Mesenchymal stem cell (in vitro differentiated cells and primary cell): ENCODE results near the gene IFI44L.

Experiments used
- DNase-seq: peaks from one replicate; pipeline ENCODE4 v3.0.0-alpha.2; 2013
- H2AFZ ChIP-seq: one replicate; pipeline ENCODE4 v1.6.1; 2013; ENCODE audit warnings: low read depth, mild to moderate bottlenecking, control low read depth, inconsistent platforms, low read length, moderate library complexity
- H2AK5ac ChIP-seq: 2 replicates; pipeline ENCODE4 v1.6.1; 2013; ENCODE audit warnings: low read length, moderate library complexity, mild to moderate bottlenecking, inconsistent platforms; ENCODE audit not compliant: severe bottlenecking
- H2BK120ac ChIP-seq: one replicate; pipeline ENCODE4 v1.6.1; 2013; ENCODE audit warnings: low read depth, mild to moderate bottlenecking, inconsistent platforms, low read length, moderate library complexity
- H2BK12ac ChIP-seq, 2 experiments: one replicate each; pipeline ENCODE4 v1.6.1; 2013; ENCODE audit warnings: inconsistent platforms in 2 of 2, low read length in 2 of 2, mild to moderate bottlenecking in 2 of 2, moderate library complexity in 2 of 2, control low read depth in 1 of 2
- H2BK15ac ChIP-seq: one replicate; pipeline ENCODE4 v1.6.1; 2013; ENCODE audit warnings: mild to moderate bottlenecking, low read depth, inconsistent platforms; ENCODE audit not compliant: poor library complexity, severe bottlenecking
- H2BK5ac ChIP-seq: 2 replicates; pipeline ENCODE4 v1.6.1; 2013; ENCODE audit warnings: low read depth, mild to moderate bottlenecking, low read length, control low read depth, inconsistent platforms; ENCODE audit not compliant: poor library complexity, severe bottlenecking
- H3K14ac ChIP-seq, 2 experiments: one replicate each; pipeline ENCODE4 v1.6.1; 2013; ENCODE audit warnings: inconsistent platforms in 2 of 2, low read length in 2 of 2, control low read depth in 1 of 2, mild to moderate bottlenecking in 1 of 2, moderate library complexity in 1 of 2
- H3K18ac ChIP-seq, 2 experiments: one replicate each; pipeline ENCODE4 v1.6.1; 2013; ENCODE audit warnings: inconsistent platforms in 2 of 2, low read length in 2 of 2, control low read depth in 1 of 2, low read depth in 1 of 2, mild to moderate bottlenecking in 1 of 2
- H3K23ac ChIP-seq, 2 experiments: one replicate each; pipeline ENCODE4 v1.6.1; 2013; ENCODE audit warnings: inconsistent platforms in 2 of 2, low read length in 2 of 2, mild to moderate bottlenecking in 2 of 2, moderate library complexity in 2 of 2, control low read depth in 1 of 2
- H3K27ac ChIP-seq: 2 replicates; pipeline ENCODE4 v1.5.1; 2013; ENCODE audit warnings: mild to moderate bottlenecking, moderate library complexity, low read length, control low read depth, inconsistent platforms; ENCODE audit not compliant: poor library complexity, severe bottlenecking
- H3K27me3 ChIP-seq, 2 experiments: 2 replicates each; pipeline versions ENCODE4 v1.6.1 to v1.7.0; 2013; ENCODE audit warnings: low read length in 2 of 2, mild to moderate bottlenecking in 2 of 2, moderate library complexity in 2 of 2, control low read depth in 1 of 2, inconsistent platforms in 1 of 2; ENCODE audit not compliant: control insufficient read depth in 1 of 2, insufficient read depth in 1 of 2
- H3K36me3 ChIP-seq, 2 experiments: 2 replicates each; pipeline versions ENCODE4 v1.6.1 to v1.7.0; 2013; ENCODE audit warnings: low read length in 2 of 2, control low read depth in 1 of 2, inconsistent platforms in 1 of 2, low read depth in 1 of 2, mild to moderate bottlenecking in 1 of 2; ENCODE audit not compliant: insufficient read depth in 2 of 2, control insufficient read depth in 1 of 2
- H3K4ac ChIP-seq, 2 experiments: one replicate each; pipeline ENCODE4 v1.6.1; 2013; ENCODE audit warnings: inconsistent platforms in 2 of 2, low read length in 2 of 2, mild to moderate bottlenecking in 2 of 2, moderate library complexity in 2 of 2, control low read depth in 1 of 2, low read depth in 1 of 2
- H3K4me1 ChIP-seq: 2 replicates; pipeline ENCODE4 v1.6.1; 2013; ENCODE audit warnings: low read depth, low read length, control low read depth; ENCODE audit not compliant: control insufficient read depth, insufficient read depth
- H3K4me2 ChIP-seq: 2 replicates; pipeline ENCODE4 v1.6.1; 2013; ENCODE audit warnings: low read length, mild to moderate bottlenecking, inconsistent platforms; ENCODE audit not compliant: poor library complexity, severe bottlenecking
- H3K4me3 ChIP-seq, 2 experiments: 2 replicates each; pipeline versions ENCODE4 v1.5.1 to v1.7.0; 2013; ENCODE audit warnings: low read length in 2 of 2, mild to moderate bottlenecking in 2 of 2, control low read depth in 1 of 2, low read depth in 1 of 2; ENCODE audit not compliant: insufficient read depth in 1 of 2
- H3K79me1 ChIP-seq: replicated peaks from 2 replicates; pipeline ENCODE4 v1.6.1; 2013; ENCODE audit warnings: mild to moderate bottlenecking, control low read depth, low read length, inconsistent platforms; ENCODE audit not compliant: poor library complexity, severe bottlenecking
- H3K9ac ChIP-seq: 2 replicates; pipeline ENCODE4 v1.7.0; 2013; ENCODE audit warnings: mild to moderate bottlenecking, low read length, moderate library complexity
- H3K9me3 ChIP-seq: 2 replicates; pipeline ENCODE4 v1.7.0; 2013; ENCODE audit warnings: mild to moderate bottlenecking, low read length; ENCODE audit not compliant: control insufficient read depth
- H4K8ac ChIP-seq: one replicate; pipeline ENCODE4 v1.6.1; 2013; ENCODE audit warnings: inconsistent platforms, mild to moderate bottlenecking, low read length, moderate library complexity
- H4K91ac ChIP-seq: one replicate; pipeline ENCODE4 v1.6.1; 2013; ENCODE audit warnings: mild to moderate bottlenecking, low read length, inconsistent platforms
- WGBS: methylation state at CpG from one replicate; pipeline ENCODE4 v1.1.7; 2013; ENCODE audit warnings: mixed read lengths; 5-methylcytosine and 5-hydroxymethylcytosine counted together

The IFI44L gene

DNA sequence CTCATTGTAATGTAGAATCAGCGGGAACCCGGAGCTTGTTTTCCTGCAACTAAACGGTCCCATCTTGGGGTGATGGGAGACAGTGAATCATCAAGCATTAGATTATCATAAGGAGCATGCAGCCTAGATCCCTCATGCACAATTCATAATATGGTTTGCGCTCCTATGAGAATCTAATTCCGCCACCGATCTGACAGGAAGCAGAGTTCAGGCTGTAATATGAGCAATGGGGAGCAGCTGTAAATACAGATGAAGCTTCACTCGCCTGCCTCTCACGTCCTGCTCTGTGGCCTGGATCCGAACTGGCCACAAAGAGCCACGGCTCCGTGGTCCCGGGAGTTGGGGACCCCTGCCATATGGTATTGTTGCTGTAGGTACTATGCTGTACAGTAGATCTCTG is 31.0 kb downstream of the IFI44L start:
- Histone ChIP-seq H4K91ac (no peak overlapping the region), H3K27me3 (no peaks in the 10 kb centered on the region), H2BK15ac (no peak overlapping the region), H3K4me1 (no peaks in the 10 kb centered on the region), H3K9ac (peak overlapping the region; percentile 95), H3K9me3 (no peaks in the 10 kb centered on the region), H3K18ac (no peak overlapping the region), H3K79me1 (no peaks in the 10 kb centered on the region), H2BK5ac (no peak overlapping the region), H2BK12ac (no peak overlapping the region), H2BK120ac (no peak overlapping the region), H2AK5ac (no peak overlapping the region), H2AFZ (no peak overlapping the region), H3K4me3 (peak overlapping the region in 1 of 2 experiments; percentile 83), H3K36me3 (peaks cover 0 to 25% of the 10 kb centered on the region in 2 experiments), H3K23ac (no peak overlapping the region), H4K8ac (no peak overlapping the region), H3K14ac (no peak overlapping the region), H3K27ac (no peak overlapping the region), H3K4me2 (no peak overlapping the region), H3K4ac (no peak overlapping the region)
- WGBS = 93% methylated on average over 10 of the region's 12 CpGs
- no peak for DNase-seq

DNA sequence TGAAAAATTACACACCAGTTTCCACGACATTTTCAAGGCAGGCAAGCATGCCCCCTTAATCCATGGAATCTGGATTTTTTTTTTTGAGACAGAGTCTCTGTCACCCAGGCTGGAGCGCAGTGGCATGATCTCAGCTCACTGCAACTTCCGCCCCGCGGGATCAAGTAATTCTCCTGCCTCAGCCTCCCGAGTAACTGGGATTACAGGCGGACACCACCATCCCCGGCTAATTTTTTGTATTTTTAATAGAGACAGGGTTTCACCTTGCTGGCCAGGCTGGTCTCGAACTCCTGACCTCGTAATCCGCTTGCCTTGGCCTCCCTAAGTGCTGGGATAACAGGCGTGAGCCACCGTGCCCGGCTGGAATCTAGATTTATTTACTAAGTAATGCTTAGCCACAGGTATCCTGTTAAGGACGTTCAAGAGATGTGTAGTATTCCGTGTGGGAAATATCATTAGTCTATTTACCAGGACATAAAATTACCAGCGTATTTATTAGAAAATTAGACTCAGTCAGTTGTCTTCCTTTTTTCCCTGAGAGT is 31.8 kb downstream of the IFI44L start:
- WGBS = 87% methylated on average over 12 of the region's 17 CpGs
- Histone ChIP-seq H3K4me2 (no peak overlapping the region), H3K4me1 (no peaks in the 10 kb centered on the region), H4K8ac (no peak overlapping the region), H3K27me3 (no peaks in the 10 kb centered on the region), H3K4ac (no peak overlapping the region), H3K23ac (no peak overlapping the region), H3K36me3 (peaks cover 0 to 34% of the 10 kb centered on the region in 2 experiments), H3K27ac (no peak overlapping the region), H2AK5ac (no peak overlapping the region), H2BK12ac (no peak overlapping the region), H2BK5ac (no peak overlapping the region), H2BK15ac (no peak overlapping the region), H3K9me3 (no peaks in the 10 kb centered on the region), H3K18ac (no peak overlapping the region), H2BK120ac (no peak overlapping the region), H3K9ac (peak overlapping the region; percentile 95), H2AFZ (no peak overlapping the region), H4K91ac (no peak overlapping the region), H3K4me3 (peak overlapping the region in 1 of 2 experiments; percentile 83), H3K79me1 (no peaks in the 10 kb centered on the region), H3K14ac (no peak overlapping the region)
- no peak for DNase-seq

- no peak overlapping the region for H2BK120ac ChIP-seq
- H3K9ac ChIP-seq = no peak overlapping the region
- H3K27me3 ChIP-seq = no peaks in the 10 kb centered on the region
- no peak overlapping the region for H3K27ac ChIP-seq
- no peaks in the 10 kb centered on the region for H3K4me1 ChIP-seq
- peaks cover 0 to 100% of the 10 kb centered on the region in 2 experiments for H3K36me3 ChIP-seq
- H2AFZ ChIP-seq = no peak overlapping the region
- H4K91ac ChIP-seq = no peak overlapping the region
- H2BK12ac ChIP-seq = no peak overlapping the region
- WGBS = 87% methylated on average over 1 of the region's 1 CpG
- no peak overlapping the region for H3K4ac ChIP-seq
- DNase-seq = no peak
- no peaks in the 10 kb centered on the region for H3K79me1 ChIP-seq
- no peak overlapping the region for H3K14ac ChIP-seq
- no peak overlapping the region for H2BK5ac ChIP-seq
- H3K4me2 ChIP-seq = no peak overlapping the region
- H3K4me3 ChIP-seq = no peak overlapping the region
- no peaks in the 10 kb centered on the region for H3K9me3 ChIP-seq
- no peak overlapping the region for H2BK15ac ChIP-seq
- no peak overlapping the region for H2AK5ac ChIP-seq
- H4K8ac ChIP-seq = no peak overlapping the region
- H3K18ac ChIP-seq = no peak overlapping the region
- no peak overlapping the region for H3K23ac ChIP-seq
These were observed 38.7 kb downstream of the IFI44L start for GRCh38 chr1:78658901-78659300.

DNA sequence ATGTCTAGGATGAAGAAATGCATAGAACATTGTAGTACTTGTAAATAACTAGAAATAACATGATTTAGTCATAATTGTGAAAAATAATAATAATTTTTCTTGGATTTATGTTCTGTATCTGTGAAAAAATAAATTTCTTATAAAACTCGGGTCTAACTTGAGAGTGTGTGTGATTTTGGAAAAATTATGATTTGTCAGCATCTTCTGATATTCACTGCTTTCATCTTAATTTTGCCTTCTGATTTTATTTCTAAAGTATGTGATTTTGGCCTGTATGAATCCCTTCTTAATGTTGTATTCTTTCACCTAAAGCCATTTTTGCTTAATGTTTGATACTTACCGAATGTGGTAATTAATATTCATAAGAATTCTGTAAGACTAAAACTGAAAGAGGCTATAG is 43.7 kb downstream of the IFI44L start:
- no peak overlapping the region for H2BK120ac ChIP-seq
- peaks cover 0 to 60% of the 10 kb centered on the region in 2 experiments for H3K36me3 ChIP-seq
- no peak overlapping the region for H2BK5ac ChIP-seq
- no peak overlapping the region for H2BK12ac ChIP-seq
- H3K27ac ChIP-seq = no peak overlapping the region
- H3K4me2 ChIP-seq = no peak overlapping the region
- H4K8ac ChIP-seq = no peak overlapping the region
- H2BK15ac ChIP-seq = no peak overlapping the region
- H3K79me1 ChIP-seq = no peaks in the 10 kb centered on the region
- no peak for DNase-seq
- no peak overlapping the region for H4K91ac ChIP-seq
- H3K9ac ChIP-seq = no peak overlapping the region
- no peak overlapping the region for H3K18ac ChIP-seq
- no peak overlapping the region for H2AK5ac ChIP-seq
- no peak overlapping the region for H2AFZ ChIP-seq
- no peak overlapping the region for H3K23ac ChIP-seq
- no peak overlapping the region for H3K14ac ChIP-seq
- no peaks in the 10 kb centered on the region for H3K27me3 ChIP-seq
- WGBS = no CpG with 5 or more reads among the region's 2 CpGs
- no peak overlapping the region for H3K4ac ChIP-seq
- no peaks in the 10 kb centered on the region for H3K4me1 ChIP-seq
- no peaks in the 10 kb centered on the region for H3K9me3 ChIP-seq
- no peak overlapping the region for H3K4me3 ChIP-seq
